Measurements from ENCODE around the gene RNF225. TPM values are rescaled to one million over a fixed set of nuclear protein-coding genes. Genes with fewer than 3 reads are reported as not detected.

Gene RNF225
- total and polyA plus RNA-seq, 2 of the 13 experiments (the other 11 are each of a cell fraction or from before 2014, with no cell fraction given): not detected

DNA sequence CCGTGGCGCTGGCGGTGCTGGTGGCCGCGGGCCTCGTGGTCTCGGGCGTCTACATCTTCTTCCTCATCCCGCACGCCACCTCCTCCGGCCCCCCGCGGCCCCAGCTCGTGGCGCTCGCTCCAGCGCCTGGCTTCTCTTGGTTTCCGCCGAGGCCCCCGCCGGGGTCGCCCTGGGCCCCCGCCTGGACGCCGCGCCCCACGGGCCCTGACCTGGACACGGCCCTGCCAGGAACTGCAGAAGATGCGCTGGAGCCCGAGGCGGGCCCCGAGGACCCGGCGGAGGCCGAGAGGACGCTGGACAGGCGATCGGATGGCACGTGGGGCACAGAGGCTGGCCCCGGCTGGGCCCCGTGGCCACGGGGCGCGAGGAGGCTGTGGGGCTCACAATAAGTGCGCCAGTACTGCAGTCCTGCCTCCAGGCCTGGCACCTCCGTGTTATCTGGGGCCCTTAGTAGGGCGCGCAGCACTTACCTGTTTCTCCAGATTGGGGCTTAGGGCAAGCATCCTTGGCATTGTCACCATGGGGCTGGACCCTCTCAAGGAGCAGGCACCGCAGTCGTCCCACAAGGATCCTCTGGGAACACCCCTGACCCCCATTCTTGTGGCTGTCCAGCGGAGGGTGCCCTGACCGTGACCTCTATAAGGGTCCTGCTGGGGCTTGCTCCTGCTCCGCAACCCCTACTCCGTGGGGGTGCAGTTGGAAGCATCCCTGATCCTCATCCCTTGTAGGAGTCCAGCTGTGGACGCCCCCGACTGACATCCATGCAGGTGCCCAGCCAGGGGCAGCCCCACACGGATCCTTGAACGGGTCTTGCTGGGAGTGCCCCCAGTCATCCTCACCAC, 1.5 kb downstream of the RNF225 start:
- Histone ChIP-seq H3K4me2 (ENCODE audit: low read depth, low read length) (no peak overlapping the region), H2AFZ (ENCODE audit: low read length) (no peak overlapping the region), H3K9ac (ENCODE audit: insufficient read depth, low read depth, low read length) (no peak overlapping the region), H3K4me1 (ENCODE audit: insufficient read depth, low read length) (peaks cover 20% of the 10 kb centered on the region), H3K27ac (ENCODE audit: extremely low read length, insufficient read depth, low read length) (no peak overlapping the region), H3K36me3 (replicated peaks in 1 of 2; ENCODE audit: control insufficient read depth in 1 of 2, insufficient read depth in 2 of 2, low read length in 2 of 2) (peaks cover 12 to 33% of the 10 kb centered on the region in 2 experiments), H3K27me3 (ENCODE audit: control insufficient read depth in 1 of 2, insufficient read depth in 2 of 2, low read length in 2 of 2) (no peaks in the 10 kb centered on the region), H3K4me3 (replicated peaks in 1 of 3; ENCODE audit: insufficient read depth in 1 of 3, low read depth in 2 of 3, low read length in 3 of 3) (no peak overlapping the region), H3K79me2 (ENCODE audit: insufficient read depth, low read length) (peaks cover 1% of the 10 kb centered on the region), H3K9me3 (ENCODE audit: low read length) (no peaks in the 10 kb centered on the region), H4K20me1 (ENCODE audit: insufficient read depth, low read length) (peaks cover 19% of the 10 kb centered on the region; the same call in 1 of the 2 replicates)
- intact Hi-C loops (cut with micrococcal nuclease; ENCODE audit: unreplicated experiment) (no loop called here), in situ Hi-C loops (cut with HindIII; ENCODE audit: extremely low pct_ligation_motif_present, low pct_unique_long_range_greater_than_20kb) (no loop called here)
- no TSS peak for BruUV-seq (replicated peaks)
- ATAC-seq (peak; percentile 0), FAIRE-seq (no peak), DNase-seq (ENCODE audit: low spot score) (no peak)
- CTCF ChIA-PET (ENCODE audit: low intra/inter-chr PET ratio, low total read pairs): no interaction called here
- POLR2A ChIA-PET: interaction anchor here (1.3 kb wide), 1 partner anchor 12 kb away, joined by 3 read pairs; the partner anchor contains the start of gene ZNF584
- WGBS (ENCODE audit: low lambda C conversion rate): 95% methylated on average over 27 of the region's 58 CpGs
- TF ChIP-seq, protein P1, sequence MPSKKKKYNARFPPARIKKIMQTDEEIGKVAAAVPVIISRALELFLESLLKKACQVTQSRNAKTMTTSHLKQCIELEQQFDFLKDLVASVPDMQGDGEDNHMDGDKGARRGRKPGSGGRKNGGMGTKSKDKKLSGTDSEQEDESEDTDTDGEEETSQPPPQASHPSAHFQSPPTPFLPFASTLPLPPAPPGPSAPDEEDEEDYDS (CRISPR knock-in tag; IDR thresholded peaks at IDR 0.05): no peak
- TF ChIP-seq, protein P2, sequence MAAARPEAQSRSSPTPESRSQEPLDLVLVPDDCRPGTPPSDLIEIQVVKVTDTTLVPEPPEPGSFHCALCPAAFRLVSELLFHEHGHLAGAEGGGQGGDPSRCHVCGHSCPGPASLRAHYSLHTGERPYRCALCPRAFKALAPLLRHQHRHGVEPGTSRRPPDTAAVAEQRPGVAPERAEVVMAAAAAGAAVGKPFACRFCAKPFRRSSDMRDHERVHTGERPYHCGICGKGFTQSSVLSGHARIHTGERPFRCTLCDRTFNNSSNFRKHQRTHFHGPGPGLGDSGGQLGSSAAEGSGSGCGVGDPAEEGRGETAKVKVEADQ (CRISPR knock-in tag; IDR thresholded peaks at IDR 0.05; ENCODE audit: borderline replicate concordance): no peak
- TF ChIP-seq FOXK2 (IDR thresholded peaks at IDR 0.05) (no peak), KDM5A (IDR thresholded peaks at IDR 0.05; ENCODE audit: borderline replicate concordance, low read length) (no peak), ZNF841 (CRISPR knock-in tag; IDR thresholded peaks at IDR 0.05; ENCODE audit: borderline replicate concordance) (no peak), HDAC1 (CRISPR knock-in tag; IDR thresholded peaks at IDR 0.05) (no peak), MTF1 (CRISPR knock-in tag; IDR thresholded peaks at IDR 0.05) (no peak), ATAD3A (CRISPR knock-in tag; IDR thresholded peaks at IDR 0.05) (no peak), HNF4G (IDR thresholded peaks at IDR 0.05; ENCODE audit: borderline replicate concordance, low read depth, low read length) (no peak), HNF4G (CRISPR knock-in tag; IDR thresholded peaks at IDR 0.05; ENCODE audit: borderline replicate concordance, low read depth) (no peak), ZNF343 (CRISPR knock-in tag; IDR thresholded peaks at IDR 0.05) (no peak), PHF5A (CRISPR knock-in tag; IDR thresholded peaks at IDR 0.05; ENCODE audit: low read depth, unreplicated experiment) (no peak), SATB2 (CRISPR knock-in tag; IDR thresholded peaks at IDR 0.05) (no peak), ZZZ3 (CRISPR knock-in tag; IDR thresholded peaks at IDR 0.05; ENCODE audit: borderline replicate concordance) (no peak)
- TF ChIP-seq, protein P3, sequence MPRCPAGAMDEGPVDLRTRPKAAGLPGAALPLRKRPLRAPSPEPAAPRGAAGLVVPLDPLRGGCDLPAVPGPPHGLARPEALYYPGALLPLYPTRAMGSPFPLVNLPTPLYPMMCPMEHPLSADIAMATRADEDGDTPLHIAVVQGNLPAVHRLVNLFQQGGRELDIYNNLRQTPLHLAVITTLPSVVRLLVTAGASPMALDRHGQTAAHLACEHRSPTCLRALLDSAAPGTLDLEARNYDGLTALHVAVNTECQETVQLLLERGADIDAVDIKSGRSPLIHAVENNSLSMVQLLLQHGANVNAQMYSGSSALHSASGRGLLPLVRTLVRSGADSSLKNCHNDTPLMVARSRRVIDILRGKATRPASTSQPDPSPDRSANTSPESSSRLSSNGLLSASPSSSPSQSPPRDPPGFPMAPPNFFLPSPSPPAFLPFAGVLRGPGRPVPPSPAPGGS (CRISPR knock-in tag; IDR thresholded peaks at IDR 0.05): no peak
- TF ChIP-seq, protein P4, sequence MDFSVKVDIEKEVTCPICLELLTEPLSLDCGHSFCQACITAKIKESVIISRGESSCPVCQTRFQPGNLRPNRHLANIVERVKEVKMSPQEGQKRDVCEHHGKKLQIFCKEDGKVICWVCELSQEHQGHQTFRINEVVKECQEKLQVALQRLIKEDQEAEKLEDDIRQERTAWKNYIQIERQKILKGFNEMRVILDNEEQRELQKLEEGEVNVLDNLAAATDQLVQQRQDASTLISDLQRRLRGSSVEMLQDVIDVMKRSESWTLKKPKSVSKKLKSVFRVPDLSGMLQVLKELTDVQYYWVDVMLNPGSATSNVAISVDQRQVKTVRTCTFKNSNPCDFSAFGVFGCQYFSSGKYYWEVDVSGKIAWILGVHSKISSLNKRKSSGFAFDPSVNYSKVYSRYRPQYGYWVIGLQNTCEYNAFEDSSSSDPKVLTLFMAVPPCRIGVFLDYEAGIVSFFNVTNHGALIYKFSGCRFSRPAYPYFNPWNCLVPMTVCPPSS (IDR thresholded peaks at IDR 0.05): no peak
- TF ChIP-seq, protein P5, sequence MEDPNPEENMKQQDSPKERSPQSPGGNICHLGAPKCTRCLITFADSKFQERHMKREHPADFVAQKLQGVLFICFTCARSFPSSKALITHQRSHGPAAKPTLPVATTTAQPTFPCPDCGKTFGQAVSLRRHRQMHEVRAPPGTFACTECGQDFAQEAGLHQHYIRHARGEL (CRISPR knock-in tag; IDR thresholded peaks at IDR 0.05): no peak
- TF ChIP-seq, protein P6, sequence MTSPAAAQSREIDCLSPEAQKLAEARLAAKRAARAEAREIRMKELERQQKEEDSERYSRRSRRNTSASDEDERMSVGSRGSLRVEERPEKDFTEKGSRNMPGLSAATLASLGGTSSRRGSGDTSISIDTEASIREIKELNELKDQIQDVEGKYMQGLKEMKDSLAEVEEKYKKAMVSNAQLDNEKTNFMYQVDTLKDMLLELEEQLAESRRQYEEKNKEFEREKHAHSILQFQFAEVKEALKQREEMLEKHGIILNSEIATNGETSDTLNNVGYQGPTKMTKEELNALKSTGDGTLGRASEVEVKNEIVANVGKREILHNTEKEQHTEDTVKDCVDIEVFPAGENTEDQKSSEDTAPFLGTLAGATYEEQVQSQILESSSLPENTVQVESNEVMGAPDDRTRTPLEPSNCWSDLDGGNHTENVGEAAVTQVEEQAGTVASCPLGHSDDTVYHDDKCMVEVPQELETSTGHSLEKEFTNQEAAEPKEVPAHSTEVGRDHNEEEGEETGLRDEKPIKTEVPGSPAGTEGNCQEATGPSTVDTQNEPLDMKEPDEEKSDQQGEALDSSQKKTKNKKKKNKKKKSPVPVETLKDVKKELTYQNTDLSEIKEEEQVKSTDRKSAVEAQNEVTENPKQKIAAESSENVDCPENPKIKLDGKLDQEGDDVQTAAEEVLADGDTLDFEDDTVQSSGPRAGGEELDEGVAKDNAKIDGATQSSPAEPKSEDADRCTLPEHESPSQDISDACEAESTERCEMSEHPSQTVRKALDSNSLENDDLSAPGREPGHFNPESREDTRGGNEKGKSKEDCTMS (CRISPR knock-in tag; conservative IDR thresholded peaks at IDR 0.05): no peak
